ENCODE measurements around the gene TGFBR3.

GRCh38 chr1:91725989-91726721, 159.8 kb downstream of the TGFBR3 start:
- TF ChIP-seq, protein P1, sequence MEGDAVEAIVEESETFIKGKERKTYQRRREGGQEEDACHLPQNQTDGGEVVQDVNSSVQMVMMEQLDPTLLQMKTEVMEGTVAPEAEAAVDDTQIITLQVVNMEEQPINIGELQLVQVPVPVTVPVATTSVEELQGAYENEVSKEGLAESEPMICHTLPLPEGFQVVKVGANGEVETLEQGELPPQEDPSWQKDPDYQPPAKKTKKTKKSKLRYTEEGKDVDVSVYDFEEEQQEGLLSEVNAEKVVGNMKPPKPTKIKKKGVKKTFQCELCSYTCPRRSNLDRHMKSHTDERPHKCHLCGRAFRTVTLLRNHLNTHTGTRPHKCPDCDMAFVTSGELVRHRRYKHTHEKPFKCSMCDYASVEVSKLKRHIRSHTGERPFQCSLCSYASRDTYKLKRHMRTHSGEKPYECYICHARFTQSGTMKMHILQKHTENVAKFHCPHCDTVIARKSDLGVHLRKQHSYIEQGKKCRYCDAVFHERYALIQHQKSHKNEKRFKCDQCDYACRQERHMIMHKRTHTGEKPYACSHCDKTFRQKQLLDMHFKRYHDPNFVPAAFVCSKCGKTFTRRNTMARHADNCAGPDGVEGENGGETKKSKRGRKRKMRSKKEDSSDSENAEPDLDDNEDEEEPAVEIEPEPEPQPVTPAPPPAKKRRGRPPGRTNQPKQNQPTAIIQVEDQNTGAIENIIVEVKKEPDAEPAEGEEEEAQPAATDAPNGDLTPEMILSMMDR (IDR thresholded peaks at IDR 0.05; ENCODE audit: borderline replicate concordance, extremely low read depth, low read length, poor library complexity, severe bottlenecking): no peak
- no peak for TF ChIP-seq EZH2 (IDR thresholded peaks at IDR 0.05; ENCODE audit: borderline replicate concordance, low read depth, low read length, severe bottlenecking)

Measured in DND-41 (cell line).